Suppressor macrophage (primary cell): ENCODE data around the gene ST6GALNAC4.

Source experiments
- DNase-seq, 4 experiments: peaks; one replicate each; pipeline ENCODE4 v3.0.0-alpha.2; 2020 to 2022
- total RNA-seq, 17 experiments: gene quantifications; one replicate each; lab custom pipeline; 2026; ENCODE audit warnings: mixed read lengths in 6 of 17, inconsistent platforms in 3 of 17; lab: John Stamatoyannopoulos, UW

Gene ST6GALNAC4, protein sequence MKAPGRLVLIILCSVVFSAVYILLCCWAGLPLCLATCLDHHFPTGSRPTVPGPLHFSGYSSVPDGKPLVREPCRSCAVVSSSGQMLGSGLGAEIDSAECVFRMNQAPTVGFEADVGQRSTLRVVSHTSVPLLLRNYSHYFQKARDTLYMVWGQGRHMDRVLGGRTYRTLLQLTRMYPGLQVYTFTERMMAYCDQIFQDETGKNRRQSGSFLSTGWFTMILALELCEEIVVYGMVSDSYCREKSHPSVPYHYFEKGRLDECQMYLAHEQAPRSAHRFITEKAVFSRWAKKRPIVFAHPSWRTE
- total RNA-seq: 9.2 to 90.9 (median 23.9) reads per million in 17 experiments

DNA sequence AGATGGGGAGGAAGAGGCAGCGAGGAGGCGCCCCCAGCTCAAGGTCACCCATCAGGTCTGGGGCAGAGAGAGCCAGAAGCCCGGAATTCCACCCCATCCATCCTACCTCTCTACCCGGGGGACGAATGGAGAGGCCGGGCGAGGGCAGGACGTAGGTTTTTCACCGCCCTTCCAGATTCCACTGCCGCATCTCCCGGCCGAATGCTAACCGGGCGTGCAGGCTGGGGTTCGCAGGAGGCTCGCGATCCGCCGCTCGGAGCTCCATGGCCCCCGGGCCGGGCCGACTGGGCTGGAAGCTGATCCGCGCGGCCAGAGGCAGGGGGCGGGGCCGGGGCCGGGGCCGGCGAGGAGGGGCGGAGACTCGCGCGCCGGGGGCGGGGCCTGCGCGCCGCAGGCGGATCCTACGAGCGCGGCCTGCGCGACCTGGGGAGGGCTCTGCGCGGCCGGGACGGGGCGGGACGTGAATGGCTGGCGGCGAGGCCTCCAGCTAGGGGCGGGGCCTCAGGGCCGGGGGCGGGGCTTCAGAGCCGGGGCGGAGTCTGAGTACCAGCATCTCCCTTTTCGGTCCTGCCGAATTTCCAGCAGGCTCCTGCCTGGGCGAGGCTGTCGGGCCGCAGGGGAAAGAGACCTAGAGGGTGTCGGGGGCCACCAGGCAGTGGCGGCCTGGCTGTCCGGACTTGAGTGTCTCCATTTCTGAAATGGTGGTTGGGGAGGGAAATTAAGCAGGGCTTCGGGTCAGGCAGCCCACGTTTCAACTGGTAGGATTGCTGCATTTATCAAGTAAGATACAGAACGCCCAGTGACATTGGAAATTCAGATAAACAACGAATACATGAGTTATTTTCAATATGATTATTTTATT is at the start of gene ST6GALNAC4:
Gene ST6GALNAC4 (minus strand): TSS at position 322 of the 862 bp plus-strand sequence. CDS start 622 bp downstream, outside the sequence.
- peak; percentile 96 to 99 (median 98) for DNase-seq

DNA sequence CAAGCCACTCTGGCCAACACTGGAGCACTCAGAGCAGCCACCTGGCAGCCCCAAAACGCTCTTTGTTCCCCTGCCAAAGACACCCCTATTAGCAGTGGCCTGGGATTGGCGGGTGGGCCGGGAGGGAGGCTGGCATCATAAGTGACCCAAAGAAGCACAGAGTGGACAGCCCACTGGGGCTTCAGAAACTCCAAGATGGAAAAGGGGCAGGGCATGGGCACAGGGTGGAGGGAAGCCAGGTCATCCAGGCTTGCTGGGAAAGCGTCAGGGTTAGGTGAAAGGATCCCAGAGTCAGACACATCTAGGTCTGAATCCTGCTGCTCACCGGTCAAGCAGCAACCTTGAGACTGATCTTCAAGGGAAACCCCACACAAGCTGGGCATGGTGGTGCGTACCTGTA is 49.1 kb upstream of the ST6GALNAC4 start:
- DNase-seq: no peak

DNA sequence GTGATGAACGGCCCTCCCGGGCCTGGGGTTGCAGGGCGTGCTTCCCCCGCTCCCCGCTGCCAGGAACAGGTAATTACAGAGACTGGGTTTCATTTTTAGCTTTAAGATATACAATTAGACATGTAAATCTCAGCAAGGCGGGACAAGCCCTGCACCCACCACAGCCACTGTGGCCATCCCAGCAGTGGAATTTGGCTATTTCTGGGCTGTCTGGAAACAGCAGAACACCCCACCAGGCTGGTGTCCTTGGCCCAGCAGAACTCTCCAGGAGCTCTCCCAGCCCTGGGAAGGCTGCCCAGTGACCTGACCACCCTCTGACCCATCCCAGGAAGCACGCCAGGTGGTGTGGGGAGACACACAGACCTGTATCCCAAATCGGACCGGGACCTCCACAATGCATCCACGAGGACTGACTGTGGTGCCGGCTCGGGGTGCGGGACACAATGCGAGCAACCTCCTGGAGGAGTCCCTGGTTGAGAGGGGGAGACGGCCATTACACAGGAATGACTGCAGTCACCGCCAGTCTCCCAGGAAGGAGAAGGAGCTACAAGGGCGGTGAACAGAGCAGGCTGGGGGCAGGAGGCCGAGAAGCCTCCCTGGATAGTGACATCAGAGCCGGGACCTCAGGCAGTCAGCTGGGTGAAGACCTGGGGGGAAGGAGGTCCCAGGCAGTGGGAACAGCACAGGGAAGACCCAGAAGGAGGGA is 46.7 kb upstream of the ST6GALNAC4 start:
- no peak for DNase-seq

DNA sequence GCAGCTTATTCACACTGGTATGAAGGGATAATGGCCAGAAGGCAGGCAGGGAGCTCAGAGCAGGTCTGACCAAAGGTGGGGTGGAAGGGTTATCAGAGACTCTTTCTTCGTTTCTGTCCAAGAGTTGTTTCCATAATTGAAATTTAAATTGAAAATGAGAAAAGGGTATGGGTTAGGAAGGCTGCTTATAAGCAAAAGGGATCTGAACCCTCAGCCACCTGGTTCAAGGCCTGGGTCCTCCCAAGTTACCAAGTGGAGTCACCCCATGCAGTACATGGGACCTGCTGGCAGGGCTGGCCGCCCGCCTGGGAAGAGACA is 46.2 kb upstream of the ST6GALNAC4 start:
- DNase-seq: no peak

DNA sequence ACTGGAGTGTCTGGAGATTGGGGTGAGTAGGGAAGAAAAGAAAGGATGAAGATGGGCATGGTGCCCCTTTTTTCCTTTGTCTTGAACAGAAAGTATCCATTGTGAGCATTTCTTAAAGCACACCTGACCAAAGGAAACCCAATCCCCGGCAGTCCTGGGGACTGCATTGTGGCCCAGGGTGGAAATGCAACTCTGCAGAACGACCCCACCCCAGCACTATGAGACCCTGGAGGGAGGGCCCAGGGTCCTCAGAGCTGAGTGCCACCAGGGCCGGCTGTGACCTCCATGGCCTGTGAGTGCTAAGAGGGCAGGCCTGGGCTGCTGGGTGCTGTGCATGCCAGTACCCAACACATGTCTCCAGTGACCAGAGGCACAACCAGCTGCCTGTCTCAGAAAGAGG is 45.4 kb upstream of the ST6GALNAC4 start:
- no peak for DNase-seq

DNA sequence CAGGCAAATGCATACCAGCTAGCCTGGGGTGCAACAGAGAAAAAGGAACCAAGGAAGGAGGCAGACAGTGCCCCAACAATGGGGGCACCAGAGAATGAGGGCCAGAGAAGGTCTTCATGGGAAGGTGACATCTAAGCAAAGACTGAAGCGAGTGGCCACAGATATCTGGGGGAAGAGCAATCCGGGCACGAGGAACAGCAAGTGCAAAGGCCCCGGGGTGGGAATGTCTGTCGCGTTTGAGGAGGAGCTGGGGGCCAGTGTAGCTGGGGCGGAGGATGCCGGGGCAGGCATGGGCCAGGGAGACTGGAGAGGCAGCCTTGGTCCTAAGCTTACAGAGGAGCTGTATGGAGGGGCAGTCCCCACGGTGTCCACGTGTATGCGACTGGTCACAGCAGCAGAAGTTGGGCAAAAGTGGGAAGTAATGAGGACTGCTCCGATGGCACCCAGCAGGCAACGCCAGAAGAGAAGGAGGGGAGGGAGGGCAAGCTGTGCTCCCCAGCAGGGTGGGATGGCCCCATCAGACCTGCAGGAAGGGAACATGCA is 44.8 kb upstream of the ST6GALNAC4 start:
- peak; percentile 20 to 74 (median 62) for DNase-seq

DNA sequence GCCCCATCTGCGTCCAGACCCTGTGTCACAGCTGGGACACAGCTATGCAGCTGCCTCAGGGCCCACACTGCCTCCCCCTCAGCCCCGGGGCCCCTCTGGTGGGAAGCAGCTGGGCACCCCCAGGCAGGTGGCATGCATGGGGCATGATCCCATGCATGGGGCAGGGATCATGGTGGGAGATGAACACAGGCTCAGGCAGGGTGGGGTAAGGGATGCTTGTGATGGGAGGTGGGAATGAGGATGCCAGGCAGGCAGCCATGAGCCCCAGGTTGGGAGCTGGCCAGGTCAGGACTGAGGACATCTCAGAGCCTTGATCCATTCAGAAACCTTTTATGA is 44.3 kb upstream of the ST6GALNAC4 start:
- DNase-seq: no peak

DNA sequence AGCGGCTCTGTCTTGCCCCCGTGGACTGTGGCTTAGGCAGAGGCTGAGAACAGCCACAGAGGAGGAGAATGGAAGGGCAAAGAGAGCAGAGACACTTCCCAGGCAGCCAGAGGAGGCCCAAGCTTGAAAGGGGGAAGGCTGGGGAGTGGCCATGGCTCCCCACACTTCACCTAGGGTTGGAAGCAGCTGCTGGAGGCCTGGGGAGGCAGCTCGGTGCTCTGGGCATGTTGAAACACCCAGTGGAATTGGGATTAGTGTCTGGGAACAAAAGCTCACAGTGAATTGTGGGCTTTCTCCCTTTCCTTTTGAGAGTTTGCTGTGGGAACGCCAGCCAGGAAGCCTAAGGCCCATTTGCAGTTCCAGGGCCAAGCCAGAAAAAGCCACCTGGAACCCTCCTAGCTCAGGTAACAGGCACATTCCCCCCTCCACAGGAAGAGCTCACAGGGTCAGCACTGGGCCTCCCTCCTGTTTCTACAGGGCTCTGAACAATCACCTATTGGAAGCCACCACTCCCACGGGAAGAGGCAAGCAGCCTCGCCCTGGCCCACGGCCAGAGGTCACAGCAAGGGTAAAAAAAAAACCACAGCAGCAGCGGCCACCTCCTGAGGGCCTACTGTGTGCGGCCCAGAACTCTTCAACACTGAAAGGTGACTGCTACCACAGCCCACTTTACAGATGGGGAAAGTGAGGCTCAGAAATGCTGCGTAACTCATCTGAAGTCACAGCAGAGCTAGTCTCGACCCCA is 43.7 kb upstream of the ST6GALNAC4 start:
- no peak for DNase-seq

DNA sequence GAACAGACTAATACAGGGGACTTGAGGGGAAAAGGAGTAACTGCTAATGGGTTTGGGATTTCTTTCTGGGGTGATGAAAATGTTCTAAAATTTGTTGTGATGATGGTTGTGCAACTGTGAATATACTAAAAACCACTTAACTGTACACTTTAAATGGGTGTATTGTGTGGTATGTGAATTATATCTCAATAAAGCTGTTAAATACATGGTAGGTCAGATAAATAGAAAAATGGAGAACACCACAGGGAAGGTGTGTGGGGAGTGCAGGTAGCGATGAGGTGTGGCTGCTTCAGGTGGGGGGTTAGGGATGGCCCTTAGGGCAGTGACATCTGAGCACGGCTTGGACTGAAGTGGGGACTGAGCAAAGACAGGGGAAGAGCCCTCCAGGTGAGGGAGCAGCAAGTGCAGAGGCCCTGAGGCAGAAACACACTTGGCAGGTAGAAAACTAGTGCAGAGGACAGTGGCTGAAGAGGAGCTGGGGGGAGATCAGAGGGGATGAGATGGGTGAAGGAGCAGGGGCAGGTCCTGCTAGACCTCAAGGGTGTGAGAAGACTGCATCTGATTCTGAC is 43.1 kb upstream of the ST6GALNAC4 start:
- DNase-seq: no peak

DNA sequence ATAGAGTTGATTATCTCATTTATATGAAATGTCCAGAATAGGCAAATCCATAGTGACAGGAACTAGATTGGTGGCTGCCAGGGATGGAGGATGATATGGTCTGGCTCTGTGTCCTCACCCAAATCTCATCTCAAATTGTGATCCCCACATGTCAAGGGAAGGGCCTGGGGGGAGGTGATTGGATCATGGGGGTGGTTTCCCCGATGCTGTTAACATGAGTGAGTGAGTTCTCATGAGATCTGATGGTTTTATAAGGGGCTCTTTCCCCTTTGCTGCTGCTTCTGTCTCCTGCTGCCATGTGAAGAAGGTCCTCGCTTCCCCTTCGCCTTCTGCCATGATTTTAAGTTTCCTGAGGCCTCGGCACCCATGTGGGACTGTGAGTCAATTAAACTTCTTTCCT is 42.6 kb upstream of the ST6GALNAC4 start:
- DNase-seq: no peak

DNA sequence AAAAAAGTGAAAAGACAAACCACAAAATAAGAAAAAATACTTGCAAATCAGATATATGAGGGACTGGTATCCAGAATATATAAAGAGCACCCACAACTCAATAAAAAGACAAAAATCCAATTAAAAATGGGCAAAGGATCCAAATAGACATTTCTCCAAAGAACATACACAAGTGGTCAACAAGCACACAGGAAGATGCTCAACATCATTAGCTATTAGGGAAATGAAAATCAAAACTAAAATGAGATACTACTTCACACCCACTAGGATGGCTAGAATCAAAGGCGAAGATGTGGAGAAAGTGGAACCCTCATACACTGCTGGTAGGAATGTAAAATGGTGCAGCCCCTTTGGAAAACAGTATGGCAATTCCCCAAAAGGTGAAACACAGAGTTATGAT is 41.9 kb upstream of the ST6GALNAC4 start:
- DNase-seq: no peak

DNA sequence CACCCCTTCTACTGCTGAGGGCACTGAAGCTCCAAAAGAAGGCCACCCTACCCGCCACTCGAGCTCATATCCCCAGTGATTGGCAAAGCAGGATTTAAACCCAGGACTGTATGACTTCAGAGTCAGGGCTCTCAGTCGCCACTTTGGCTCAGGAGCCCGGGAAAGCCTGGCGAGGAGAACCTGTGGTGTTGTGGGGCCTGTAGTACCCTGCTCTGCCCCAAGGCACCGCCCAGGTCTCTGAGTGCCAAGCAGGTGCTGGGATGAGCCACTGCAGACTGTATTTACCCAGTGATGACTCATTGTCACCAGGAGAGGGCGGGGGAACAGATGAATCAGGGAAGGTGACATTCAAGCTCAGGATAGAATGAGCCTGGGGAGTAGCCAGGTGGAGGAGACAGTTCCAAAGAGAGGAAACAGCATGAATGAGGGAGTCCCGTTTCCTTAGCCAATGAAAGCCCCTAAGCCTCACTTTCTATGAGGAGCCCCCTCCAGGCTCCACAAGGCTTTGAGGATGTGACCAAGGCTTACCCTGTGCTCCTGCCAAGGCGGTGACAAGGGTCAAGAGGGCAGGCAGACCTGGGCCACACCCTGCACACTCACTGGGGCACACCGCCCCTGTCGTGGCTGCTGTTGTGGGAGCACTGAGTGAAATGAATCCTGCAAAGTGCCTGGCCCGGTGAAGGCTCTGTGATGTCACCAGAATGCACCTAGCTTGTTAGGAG is 38.6 kb upstream of the ST6GALNAC4 start:
- peak in 2 of 4 experiments; percentile 41 to 49 for DNase-seq

DNA sequence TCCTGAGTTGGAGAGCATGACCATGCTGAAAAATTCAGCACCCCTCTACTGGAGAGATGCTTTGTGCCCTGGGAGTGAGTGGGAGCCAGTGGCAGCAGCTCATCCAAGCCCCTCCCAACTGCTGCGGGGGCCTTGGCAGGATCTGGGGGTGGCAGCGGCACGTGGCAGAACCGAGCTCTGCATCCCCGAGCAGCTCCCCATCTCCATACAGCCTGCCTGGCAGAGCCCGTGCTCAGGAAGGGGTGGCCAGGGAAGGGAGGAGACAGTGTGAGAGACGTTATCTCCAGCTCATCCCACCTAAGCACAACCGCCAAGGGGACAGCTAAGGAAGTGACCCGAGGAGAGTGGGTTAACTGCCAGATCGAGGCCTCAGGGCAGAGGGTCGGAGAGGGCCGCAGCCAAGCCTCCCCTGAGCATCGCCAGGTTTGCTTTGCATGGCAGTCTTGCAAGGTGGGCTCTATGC is 38.0 kb upstream of the ST6GALNAC4 start:
- DNase-seq: no peak

DNA sequence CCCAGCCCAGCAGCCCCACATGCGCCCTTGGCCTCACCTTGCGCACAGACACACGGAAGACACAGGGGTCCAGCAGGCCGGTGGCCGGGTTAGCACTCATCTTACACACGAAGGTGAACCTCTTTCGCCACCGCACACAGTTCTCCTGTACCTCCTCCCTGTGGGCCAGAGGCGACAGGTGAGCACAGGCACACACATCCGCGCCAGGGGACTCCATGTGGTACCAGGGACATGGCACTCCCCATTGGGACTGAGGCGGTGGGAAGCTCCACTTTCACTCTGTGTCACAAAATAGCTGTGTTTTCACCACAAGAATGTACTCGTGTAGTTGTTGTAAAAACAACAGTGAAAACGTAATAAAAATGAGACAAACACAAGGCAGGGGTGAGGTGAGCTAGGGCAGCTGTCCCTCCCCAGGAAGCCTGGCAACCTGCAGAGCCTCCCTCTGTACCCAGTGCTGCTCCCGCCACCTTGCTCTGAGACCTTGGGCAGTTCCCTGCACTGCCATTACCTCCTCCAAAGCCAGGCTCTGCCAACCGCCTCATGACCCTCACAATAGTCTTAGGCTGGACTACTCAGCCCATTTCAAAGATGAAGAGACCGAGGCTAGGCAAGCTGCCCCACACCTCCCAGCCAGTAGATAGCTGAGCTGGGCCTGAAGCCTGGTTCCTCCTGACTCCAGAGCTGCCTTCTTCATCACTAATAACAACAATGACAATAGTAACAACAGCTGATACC is 37.1 kb upstream of the ST6GALNAC4 start:
- no peak for DNase-seq

DNA sequence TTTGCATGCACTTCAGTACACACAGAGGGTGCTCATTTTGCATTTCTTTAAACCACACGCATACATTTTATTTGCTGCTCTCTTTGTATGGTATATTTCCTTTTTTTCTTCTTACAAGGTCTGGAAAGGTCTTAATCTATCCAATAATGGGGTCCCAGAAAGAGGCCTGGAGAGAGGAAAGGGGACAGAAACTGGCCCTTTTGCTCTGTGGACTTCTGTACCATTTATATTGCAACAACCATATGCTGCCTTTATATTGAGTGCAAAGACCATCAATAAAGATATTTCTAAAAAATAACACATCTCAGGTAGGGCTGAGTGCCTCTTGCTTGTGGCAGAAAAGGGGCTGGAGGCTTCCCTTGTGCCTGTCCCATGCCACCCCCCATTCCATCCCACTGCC is 36.3 kb upstream of the ST6GALNAC4 start:
- DNase-seq: no peak

DNA sequence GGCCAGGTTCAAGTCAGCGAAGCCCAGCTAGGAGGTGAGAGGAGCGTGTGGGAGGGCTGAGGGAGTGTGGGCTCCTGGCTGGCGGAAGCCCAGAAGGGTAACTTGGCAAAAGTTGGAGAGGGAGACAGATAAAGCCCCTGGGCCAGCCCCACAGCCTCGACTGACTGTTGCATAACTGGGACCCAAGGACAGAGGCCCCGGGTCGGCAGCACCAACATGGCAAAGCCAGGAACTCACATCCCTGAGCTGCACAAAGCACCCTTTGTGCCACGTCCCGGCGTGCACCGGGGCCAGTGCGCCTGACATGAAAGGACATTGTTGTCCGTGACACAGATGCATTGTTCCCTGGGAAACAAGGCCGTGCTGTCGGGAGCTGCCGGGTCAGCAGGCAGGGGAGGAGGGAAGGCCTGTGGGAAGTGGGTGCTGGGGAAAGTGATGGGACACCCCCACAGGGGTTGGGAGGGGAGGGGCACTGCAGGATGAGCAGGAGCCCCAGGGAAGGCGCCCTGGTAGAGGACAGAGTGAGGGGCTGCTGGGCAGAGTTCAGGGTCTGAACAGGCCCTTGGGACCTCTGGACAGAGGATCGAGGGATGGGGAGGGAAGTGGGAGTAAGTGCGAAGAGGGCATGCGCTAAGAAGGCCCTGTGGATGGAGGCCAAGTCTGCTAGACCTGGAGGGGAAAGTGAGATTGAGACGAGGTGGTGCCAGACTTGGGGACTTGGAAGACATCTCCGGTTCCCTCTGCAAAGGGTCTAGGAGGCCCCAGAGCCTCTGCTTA is 33.9 kb upstream of the ST6GALNAC4 start:
- no peak for DNase-seq

DNA sequence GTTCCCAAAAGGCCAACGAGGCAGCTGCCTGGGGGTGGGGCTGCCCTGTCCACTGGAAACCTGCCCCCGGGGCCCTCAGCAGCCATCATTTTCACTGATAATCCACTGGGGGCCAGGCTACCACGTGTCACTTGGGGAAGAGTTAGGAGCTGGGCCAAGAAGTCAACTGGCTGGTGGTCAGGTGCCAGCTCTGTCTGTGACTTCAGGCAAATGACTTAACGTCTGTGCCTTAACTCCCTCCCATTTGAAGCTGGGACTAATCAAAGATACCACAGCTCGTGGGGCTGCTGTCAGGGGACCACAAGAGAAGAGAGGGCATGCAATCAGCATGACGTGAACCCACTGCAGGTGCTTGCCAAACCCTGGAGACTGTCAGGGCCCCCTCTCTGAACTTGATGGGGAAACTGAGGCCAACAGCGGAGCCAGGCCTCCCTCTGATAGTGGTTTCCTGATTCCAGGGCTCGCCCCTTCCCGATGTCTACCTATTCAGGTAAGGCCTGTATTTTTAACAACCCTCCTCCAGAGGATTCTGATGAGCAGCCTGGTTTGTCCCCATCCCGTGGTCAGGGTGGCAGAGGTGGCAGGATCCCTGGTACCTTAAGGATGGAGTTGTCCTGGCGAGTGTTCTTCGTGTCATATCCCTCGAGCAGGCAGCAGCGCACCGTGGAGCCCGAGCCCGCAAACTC is 33.1 kb upstream of the ST6GALNAC4 start:
- DNase-seq: no peak

DNA sequence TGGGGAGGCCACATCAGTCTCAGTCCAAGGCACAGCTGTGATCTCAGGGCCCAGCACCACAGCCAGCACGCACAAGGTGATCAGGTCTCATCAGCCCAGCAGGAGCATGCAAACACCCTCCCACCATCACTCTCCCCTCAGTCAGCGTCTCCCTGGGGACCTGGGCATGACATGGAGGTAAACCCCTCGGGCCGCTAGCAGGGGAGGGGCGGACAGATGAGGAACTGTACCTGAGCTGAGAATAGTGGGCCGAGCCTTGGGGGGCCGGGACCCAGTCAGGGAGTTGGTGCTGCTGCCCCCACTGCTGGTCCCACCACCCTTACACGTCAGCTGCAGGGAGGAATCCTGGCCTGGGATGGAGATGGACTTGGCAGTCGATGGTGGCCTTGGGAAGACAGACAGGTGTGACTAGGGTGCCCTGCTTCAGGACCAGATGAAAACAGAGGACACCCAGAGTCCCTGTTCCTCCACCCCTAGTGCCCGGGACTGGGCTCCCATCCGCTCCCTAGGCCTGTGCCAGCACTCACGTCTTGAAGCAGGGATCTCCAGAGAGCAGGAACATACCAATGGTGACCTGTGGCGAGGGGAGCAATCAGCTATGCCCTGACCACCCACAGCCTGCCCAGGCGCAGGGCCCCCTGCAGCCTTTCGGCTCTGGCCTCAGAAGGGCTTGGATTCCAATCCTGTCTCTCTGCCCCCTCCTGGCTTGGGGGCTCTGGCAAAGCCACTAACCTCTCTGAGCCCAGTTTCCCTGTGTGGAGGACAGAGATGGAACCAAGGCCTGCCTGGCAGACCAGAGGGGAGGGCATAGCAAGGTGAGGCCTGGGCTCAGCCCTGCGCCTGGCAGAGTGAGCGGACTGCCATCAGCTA is 31.2 kb upstream of the ST6GALNAC4 start:
- DNase-seq: no peak
